B cell (primary cell): ENCODE measurements around the gene PPP2R5C.

Experiments
- EZH2 ChIP-seq: IDR thresholded peaks from 2 replicates; pipeline ENCODE4 v1.6.1; 2012; ENCODE audit warnings: borderline replicate concordance, low read depth, mild to moderate bottlenecking, moderate library complexity, low read length; ENCODE audit not compliant: insufficient read depth, poor library complexity, severe bottlenecking
- TF ChIP-seq, protein P1 (sequence below): fragments of 200-600 bp; IDR thresholded peaks from one replicate; pipeline ENCODE4 v1.8.0; 2022; ENCODE audit warnings: antibody characterized with exemption, mild to moderate bottlenecking

DNA sequence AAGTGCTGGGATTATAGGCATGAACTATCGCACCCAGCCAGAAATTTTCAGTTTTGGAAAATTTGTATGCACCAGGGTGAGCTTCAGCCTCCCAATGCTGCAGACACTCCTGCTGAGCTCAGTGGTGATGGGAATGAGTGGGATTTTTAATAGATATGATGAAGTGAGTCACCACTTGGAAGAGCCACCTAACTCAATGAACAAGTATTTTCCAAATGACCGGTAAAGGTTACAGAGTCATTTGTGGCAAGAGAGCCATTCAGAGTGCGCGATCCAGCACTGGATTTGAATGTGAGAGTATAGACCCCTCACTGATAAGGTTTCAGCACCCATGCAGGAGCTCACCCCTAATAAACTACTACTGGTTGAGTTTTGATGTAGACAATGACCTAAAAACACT, 100.7 kb downstream of the PPP2R5C start:
- TF ChIP-seq EZH2 = no peak
- TF ChIP-seq, protein P1, sequence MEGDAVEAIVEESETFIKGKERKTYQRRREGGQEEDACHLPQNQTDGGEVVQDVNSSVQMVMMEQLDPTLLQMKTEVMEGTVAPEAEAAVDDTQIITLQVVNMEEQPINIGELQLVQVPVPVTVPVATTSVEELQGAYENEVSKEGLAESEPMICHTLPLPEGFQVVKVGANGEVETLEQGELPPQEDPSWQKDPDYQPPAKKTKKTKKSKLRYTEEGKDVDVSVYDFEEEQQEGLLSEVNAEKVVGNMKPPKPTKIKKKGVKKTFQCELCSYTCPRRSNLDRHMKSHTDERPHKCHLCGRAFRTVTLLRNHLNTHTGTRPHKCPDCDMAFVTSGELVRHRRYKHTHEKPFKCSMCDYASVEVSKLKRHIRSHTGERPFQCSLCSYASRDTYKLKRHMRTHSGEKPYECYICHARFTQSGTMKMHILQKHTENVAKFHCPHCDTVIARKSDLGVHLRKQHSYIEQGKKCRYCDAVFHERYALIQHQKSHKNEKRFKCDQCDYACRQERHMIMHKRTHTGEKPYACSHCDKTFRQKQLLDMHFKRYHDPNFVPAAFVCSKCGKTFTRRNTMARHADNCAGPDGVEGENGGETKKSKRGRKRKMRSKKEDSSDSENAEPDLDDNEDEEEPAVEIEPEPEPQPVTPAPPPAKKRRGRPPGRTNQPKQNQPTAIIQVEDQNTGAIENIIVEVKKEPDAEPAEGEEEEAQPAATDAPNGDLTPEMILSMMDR = no peak
